SU-DHL-6 (cell line): ENCODE results near the gene NRG4.

Experiments
- CTCF ChIP-seq: fragments of 200-600 bp; sonication (generic); IDR thresholded peaks from one replicate; pipeline ENCODE4 v1.5.1; 2017; ENCODE audit warnings: antibody characterized with exemption, mild to moderate bottlenecking, low read length, moderate library complexity; ENCODE audit not compliant: insufficient read depth, poor library complexity, severe bottlenecking
- EZH2phosphoT487 ChIP-seq: fragments of 200-600 bp; sonication (generic), shearing (Covaris generic); conservative IDR thresholded peaks from 2 replicates; pipeline ENCODE4 v1.6.1; 2018; ENCODE audit warnings: mild to moderate bottlenecking, antibody characterized with exemption, low read length, moderate library complexity, mixed read lengths

GRCh38 chr15:76011627-76012551 is at the start of gene NRG4:
- TF ChIP-seq CTCF (no peak), EZH2phosphoT487 (no peak)
